Measurements from ENCODE around the gene LIN37.

Gene LIN37

DNA sequence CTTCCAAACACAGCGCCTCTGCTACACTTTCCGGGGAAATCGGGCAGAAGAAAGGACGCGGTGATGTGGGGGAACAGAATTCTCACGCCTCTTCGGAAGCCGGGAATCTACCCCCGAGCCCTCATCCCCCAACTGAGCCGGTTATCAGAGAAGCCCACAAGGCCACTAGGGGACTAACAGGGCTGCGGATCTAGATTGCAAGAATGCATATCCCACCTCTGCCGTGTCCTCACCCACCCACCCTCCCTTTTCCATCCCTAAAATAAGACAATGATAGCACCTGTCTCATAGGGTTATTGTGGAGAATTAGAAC, 7.2 kb upstream of the LIN37 start:
- Histone ChIP-seq H3K27ac (ENCODE audit: low read depth, low read length) (peak overlapping the region; percentile 59), H3K9ac (ENCODE audit: low read length) (no peak overlapping the region), H3K36me3 (ENCODE audit: control insufficient read depth, insufficient read depth, low read length) (peaks cover 19% of the 10 kb centered on the region), H3K27me3 (ENCODE audit: control insufficient read depth, insufficient read depth, low read length) (no peaks in the 10 kb centered on the region), H3K4me3 (ENCODE audit: low read length) (peak overlapping the region; percentile 77), H3K4me1 (ENCODE audit: control insufficient read depth, insufficient read depth, low read length) (peaks cover 11% of the 10 kb centered on the region)

DNA sequence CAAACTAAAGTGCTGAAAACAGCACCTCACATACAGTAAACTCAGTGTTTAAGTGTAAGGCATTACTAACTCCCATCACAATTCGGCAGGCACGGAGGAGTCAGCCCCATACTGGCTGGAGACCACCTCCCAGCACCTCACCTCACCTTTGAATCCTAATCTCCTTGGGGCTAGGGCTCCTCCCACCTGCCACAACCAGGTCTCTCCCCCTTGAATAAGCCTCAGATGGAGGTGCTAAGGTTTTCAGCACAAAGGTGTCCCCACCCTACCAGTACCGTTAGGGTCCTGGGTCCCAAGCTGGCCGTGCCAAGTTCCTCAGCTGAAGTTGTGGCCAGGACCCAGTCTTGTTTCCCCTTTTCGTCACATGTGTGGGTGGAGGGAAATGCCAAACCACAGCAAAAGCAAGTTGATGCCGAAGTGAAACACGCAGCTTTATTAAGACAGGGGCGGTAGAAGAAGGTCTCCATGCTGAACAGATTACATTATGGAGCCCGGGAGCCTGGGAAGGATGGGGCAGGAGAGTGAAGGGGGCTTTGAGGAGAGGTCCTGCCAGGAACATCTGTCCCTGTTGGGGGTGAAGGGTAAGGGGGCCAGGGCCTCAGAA, 6.2 kb upstream of the LIN37 start, which contains the start of gene IGFLR1:
Gene IGFLR1 (minus strand): TSS at position 332 of the 604 bp plus-strand sequence. CDS start 1,272 bp downstream, outside the sequence.
- Histone ChIP-seq H3K4me3 (ENCODE audit: low read length) (peak within 1 kb of the TSS; percentile 51), H3K4me1 (ENCODE audit: control insufficient read depth, insufficient read depth, low read length) (peaks cover 11% of the 10 kb centered on the region), H3K9ac (ENCODE audit: low read length) (no peak within 1 kb of the TSS), H3K27me3 (ENCODE audit: control insufficient read depth, insufficient read depth, low read length) (no peaks in the 10 kb centered on the region), H3K27ac (ENCODE audit: low read depth, low read length) (no peak within 1 kb of the TSS), H3K36me3 (ENCODE audit: control insufficient read depth, insufficient read depth, low read length) (peaks cover 17% of the 10 kb centered on the region)

DNA sequence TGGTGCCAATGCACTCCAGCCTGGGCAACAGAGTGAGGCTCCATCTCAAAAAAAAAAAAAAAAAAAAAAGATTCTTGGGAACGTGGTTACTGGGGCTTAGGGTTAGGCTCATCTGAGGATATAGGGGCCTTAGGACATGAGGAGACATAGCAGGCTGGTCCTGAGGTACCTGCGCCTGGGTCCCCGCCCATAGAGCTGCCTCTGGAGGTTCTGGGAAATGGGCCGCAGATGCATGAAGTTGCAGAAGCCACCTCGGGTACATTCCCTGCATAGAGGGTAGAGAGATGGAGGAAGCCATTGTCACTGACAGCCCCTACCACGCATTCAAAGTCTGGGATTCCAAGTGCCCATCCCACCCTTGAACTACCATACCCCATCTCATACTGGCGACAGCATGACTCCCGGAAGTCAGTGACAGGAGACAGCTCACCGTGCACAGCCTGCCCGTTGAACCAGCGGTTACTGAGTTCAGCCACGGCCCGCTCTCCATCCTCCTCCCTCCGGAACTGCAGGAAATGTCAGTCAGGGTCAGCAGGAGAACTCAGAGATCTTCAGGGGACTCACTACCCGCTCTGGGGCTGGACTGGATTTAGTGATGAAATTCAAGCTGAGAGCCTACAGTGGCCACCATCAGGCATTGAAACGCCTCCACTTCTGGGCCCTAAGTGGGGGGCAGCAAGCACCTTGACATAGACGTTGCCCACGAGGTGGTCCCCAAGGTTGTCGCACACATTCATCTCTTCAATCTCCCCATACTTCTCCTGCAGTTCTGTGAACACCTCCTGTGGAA, 4.5 kb upstream of the LIN37 start:
- Histone ChIP-seq H3K4me3 (ENCODE audit: low read length) (peak overlapping the region; percentile 86), H3K9ac (ENCODE audit: low read length) (peak overlapping the region; percentile 14), H3K36me3 (ENCODE audit: control insufficient read depth, insufficient read depth, low read length) (peaks cover 2% of the 10 kb centered on the region), H3K27me3 (ENCODE audit: control insufficient read depth, insufficient read depth, low read length) (no peaks in the 10 kb centered on the region), H3K27ac (ENCODE audit: low read depth, low read length) (peak overlapping the region; percentile 100), H3K4me1 (ENCODE audit: control insufficient read depth, insufficient read depth, low read length) (peaks cover 11% of the 10 kb centered on the region)

DNA sequence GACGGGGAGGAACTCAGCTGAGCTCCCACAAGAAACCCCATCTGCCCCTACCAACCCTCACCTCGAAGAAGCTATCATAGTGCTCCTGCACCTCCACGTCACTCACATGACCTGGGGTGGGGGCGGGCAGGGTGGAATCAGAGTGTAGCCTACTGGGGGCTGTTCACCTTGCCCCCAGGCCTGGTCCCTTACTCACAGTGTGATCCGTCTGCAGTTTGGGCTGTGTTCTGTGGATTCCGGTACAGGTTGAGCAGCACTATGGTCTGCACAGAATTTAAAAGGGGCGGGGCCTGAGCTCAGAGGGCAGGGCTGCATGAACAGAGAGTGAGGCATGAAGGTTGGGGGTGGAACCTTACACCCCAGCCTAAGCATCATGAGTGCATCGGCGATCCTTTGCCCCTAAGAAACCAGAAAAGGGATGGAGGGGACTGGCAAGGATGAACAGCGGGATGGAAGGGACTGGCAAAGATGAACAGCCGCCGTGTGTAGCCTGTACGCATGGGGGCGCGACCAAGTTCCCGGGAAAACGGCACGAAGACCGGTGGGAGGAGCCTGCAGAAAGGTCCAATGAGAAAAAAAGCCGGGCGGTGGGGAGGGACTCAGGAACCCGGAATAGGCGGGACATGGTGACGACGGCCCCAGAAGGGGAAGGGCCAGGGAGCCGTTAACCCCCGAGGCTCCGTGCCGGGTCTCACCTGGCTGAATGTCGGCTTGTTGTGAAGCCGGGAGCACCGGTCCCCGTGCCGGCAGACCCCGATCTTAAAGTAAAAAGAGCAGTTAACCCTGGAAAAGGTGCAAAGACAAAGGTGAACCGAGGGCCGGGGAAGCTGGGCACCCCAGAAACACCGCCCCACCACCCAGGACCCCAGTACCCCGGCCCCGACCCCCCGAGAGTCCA, 3.7 kb upstream of the LIN37 start:
- peaks cover 15% of the 10 kb centered on the region for H3K4me1 ChIP-seq (ENCODE audit: control insufficient read depth, insufficient read depth, low read length)

DNA sequence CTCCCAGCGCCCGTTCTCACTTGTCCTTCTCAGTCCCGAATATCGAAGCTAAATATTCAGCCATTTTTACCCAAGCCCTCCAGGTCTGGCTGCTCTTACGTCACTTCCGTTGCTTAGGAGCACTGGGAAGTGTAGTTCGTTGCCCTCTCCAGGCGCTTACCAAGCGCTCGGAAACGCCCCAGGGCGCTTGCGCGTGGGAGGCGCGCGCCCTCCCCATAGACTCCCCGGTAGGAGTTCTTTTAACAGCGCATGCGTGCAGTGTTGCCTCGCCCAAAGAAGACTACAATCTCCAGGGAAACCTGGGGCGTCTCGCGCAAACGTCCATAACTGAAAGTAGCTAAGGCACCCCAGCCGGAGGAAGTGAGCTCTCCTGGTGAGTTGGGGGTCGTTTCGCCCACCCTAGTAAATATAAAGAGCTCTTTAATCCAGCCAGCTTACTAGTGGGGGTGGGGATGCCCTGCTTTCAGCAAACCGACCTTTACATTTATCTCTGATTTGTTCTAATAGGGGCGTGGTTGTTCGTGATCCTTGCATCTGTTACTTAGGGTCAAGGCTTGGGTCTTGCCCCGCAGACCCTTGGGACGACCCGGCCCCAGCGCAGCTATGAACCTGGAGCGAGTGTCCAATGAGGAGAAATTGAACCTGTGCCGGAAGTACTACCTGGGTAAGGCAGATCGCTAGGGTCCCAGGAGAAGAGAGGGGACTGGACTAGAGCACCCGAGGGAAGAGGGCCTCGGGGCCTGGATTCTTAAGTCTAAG, 2.9 kb upstream of the LIN37 start, which contains the start of the genes PSENEN and U2AF1L4:
Gene PSENEN (plus strand): TSS at position 324 of the 759 bp plus-strand sequence. CDS start 280 bp downstream, at position 604.
Gene U2AF1L4 (minus strand): TSS at position 91 of the 759 bp plus-strand sequence. CDS start 27 bp downstream, at position 64.
- H3K4me1 ChIP-seq (ENCODE audit: control insufficient read depth, insufficient read depth, low read length) = peaks cover 17% of the 10 kb centered on the region

More for the DNA sequence above, 3.7 kb upstream of the LIN37 start:
- Histone ChIP-seq H3K4me3 (ENCODE audit: low read length) (peak overlapping the region; percentile 86), H3K27ac (ENCODE audit: low read depth, low read length) (peak overlapping the region; percentile 100), H3K9ac (ENCODE audit: low read length) (peak overlapping the region; percentile 75), H3K27me3 (ENCODE audit: control insufficient read depth, insufficient read depth, low read length) (no peaks in the 10 kb centered on the region), H3K36me3 (ENCODE audit: control insufficient read depth, insufficient read depth, low read length) (no peaks in the 10 kb centered on the region)

DNA sequence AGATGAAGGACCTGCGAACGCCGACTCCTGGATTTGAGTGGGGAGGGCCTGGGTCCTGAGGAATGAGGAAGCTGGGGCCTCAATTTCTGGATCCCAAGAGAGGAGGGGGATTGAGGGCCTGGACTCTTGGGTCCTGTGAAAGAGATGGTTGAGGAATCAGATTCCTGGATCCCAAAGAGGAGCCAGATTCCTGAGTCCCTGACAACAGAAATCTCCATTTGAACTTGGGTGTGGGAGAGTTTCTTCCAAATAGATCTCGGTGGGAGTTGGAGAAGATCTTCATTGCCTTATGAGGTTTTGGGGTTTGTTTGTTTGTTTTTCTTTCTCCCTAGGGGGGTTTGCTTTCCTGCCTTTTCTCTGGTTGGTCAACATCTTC, 2.3 kb upstream of the LIN37 start:
- H3K27me3 ChIP-seq (ENCODE audit: control insufficient read depth, insufficient read depth, low read length) = no peaks in the 10 kb centered on the region
- peaks cover 16% of the 10 kb centered on the region for H3K4me1 ChIP-seq (ENCODE audit: control insufficient read depth, insufficient read depth, low read length)
- peak overlapping the region; percentile 70 for H3K27ac ChIP-seq (ENCODE audit: low read depth, low read length)
- peak overlapping the region; percentile 81 for H3K4me3 ChIP-seq (ENCODE audit: low read length)
- H3K9ac ChIP-seq (ENCODE audit: low read length) = peak overlapping the region; percentile 40
- H3K36me3 ChIP-seq (ENCODE audit: control insufficient read depth, insufficient read depth, low read length) = no peaks in the 10 kb centered on the region

More for the DNA sequence above, 2.9 kb upstream of the LIN37 start, which contains the start of the genes PSENEN and U2AF1L4:
- peak within 1 kb of the TSS; percentile 75 for H3K9ac ChIP-seq (ENCODE audit: low read length)
- H3K36me3 ChIP-seq (ENCODE audit: control insufficient read depth, insufficient read depth, low read length) = no peaks in the 10 kb centered on the region
- peak within 1 kb of the TSS; percentile 100 for H3K27ac ChIP-seq (ENCODE audit: low read depth, low read length)
- H3K27me3 ChIP-seq (ENCODE audit: control insufficient read depth, insufficient read depth, low read length) = no peaks in the 10 kb centered on the region
- H3K4me3 ChIP-seq (ENCODE audit: low read length) = peak within 1 kb of the TSS; percentile 86

DNA sequence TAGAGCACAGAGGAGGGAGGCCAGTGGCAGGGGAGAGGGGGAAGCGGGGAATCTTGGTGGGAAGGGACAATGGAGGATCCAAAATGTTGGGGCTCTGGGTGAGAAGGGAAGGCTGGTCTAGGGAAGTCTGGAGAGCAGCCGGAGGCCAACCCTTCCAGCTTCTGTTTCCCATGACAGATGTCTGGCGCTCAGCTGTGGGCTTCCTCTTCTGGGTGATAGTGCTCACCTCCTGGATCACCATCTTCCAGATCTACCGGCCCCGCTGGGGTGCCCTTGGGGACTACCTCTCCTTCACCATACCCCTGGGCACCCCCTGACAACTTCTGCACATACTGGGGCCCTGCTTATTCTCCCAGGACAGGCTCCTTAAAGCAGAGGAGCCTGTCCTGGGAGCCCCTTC, 1.8 kb upstream of the LIN37 start:
- H3K4me1 ChIP-seq (ENCODE audit: control insufficient read depth, insufficient read depth, low read length) = peaks cover 15% of the 10 kb centered on the region
- H3K36me3 ChIP-seq (ENCODE audit: control insufficient read depth, insufficient read depth, low read length) = no peaks in the 10 kb centered on the region
- H3K9ac ChIP-seq (ENCODE audit: low read length) = no peak overlapping the region
- H3K27me3 ChIP-seq (ENCODE audit: control insufficient read depth, insufficient read depth, low read length) = no peaks in the 10 kb centered on the region
- no peak overlapping the region for H3K27ac ChIP-seq (ENCODE audit: low read depth, low read length)
- H3K4me3 ChIP-seq (ENCODE audit: low read length) = peak overlapping the region; percentile 81

DNA sequence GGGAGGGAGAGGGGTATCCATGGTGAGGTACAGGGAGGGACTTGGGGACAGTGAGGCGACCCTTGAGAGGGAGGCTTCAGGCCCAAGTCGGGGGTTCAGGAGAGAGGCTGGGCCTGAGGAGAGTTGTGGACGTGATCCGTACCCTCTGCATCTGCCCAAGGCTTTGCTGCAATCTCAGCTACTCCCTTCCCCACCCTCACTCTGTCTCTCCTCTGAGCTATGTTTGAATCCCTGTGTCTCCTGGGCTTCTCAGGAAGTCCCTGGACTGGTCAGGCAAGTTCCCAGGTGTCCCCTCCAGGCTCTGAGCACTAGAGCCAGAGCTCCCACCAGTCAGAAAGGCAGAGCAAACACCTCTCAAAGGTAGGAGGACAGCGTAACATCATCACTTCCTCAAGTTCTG, 1.8 kb downstream of the LIN37 start:
- Histone ChIP-seq H3K9ac (ENCODE audit: low read length) (no peak overlapping the region), H3K27me3 (ENCODE audit: control insufficient read depth, insufficient read depth, low read length) (no peaks in the 10 kb centered on the region), H3K36me3 (ENCODE audit: control insufficient read depth, insufficient read depth, low read length) (peaks cover 18% of the 10 kb centered on the region), H3K4me3 (ENCODE audit: low read length) (no peak overlapping the region), H3K4me1 (ENCODE audit: control insufficient read depth, insufficient read depth, low read length) (peaks cover 19% of the 10 kb centered on the region), H3K27ac (ENCODE audit: low read depth, low read length) (no peak overlapping the region)

DNA sequence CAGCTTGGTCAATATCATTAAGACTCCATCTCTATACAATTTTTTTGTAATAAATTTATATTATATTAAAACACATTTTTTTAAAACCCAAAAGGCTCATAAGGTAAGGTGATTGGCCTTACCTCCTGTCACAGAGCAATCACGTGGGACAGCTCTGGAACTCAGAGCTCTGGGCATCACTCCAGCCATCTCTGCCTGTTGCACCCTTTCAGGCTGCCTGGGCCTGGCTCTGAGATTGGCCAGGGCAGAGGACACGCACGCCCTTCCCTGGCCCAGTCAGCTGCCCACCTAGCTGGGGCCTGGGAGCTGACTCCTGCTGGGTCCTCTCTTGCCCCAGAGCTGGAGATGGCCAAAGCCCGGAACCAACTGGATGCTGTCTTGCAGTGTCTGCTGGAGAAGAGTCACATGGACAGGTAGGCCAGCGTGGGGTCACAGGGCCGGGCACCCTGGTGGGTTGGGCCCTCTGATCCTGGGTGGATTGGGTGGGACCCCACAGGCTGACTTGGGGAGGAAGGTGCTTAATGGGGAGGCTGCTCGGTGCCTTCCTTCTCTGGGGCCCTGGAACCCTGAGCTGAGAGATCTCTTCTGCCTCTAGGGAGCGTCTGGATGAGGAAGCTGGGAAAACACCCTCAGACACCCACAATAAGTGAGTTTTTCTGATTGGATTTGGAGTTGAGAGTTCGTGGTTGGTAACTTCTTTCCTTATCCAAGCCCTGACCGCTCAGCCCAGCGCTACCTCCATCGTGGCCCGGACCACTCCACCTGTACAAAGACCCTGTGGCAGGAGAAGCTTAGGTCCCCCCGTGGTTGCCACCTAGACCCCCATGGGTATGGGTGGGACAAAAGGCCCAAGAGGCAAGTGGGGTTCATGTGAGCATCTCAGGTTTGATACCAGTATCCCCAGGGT, 3.7 kb downstream of the LIN37 start:
- Histone ChIP-seq H3K27me3 (ENCODE audit: control insufficient read depth, insufficient read depth, low read length) (no peaks in the 10 kb centered on the region), H3K4me1 (ENCODE audit: control insufficient read depth, insufficient read depth, low read length) (peaks cover 18% of the 10 kb centered on the region), H3K36me3 (ENCODE audit: control insufficient read depth, insufficient read depth, low read length) (peaks cover 18% of the 10 kb centered on the region), H3K27ac (ENCODE audit: low read depth, low read length) (no peak overlapping the region), H3K4me3 (ENCODE audit: low read length) (no peak overlapping the region), H3K9ac (ENCODE audit: low read length) (no peak overlapping the region)

DNA sequence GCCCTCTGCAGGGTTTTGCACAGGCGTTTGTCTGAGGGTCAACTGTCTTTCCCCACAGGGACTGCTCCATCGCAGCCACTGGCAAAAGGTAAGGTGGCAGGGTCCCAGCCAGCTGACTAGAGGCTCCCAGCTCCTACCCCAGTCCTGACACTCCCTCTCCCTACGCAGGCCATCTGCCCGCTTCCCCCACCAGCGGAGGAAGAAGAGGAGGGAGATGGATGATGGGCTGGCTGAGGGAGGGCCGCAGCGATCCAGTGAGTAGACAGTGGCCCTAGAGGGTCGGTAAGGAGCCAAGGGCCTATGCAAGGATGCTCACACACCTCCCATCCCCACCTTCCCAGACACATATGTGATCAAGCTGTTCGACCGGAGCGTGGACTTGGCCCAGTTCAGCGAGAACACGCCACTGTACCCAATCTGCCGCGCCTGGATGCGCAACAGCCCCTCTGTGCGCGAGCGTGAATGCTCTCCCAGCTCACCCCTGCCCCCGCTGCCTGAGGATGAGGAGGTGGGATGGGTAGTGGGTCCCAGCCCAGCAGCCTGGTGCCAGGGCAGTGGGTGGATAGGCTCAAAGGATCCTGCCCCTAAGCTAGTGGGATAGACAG, 4.5 kb downstream of the LIN37 start:
- H3K9ac ChIP-seq (ENCODE audit: low read length) = no peak overlapping the region
- peaks cover 19% of the 10 kb centered on the region for H3K4me1 ChIP-seq (ENCODE audit: control insufficient read depth, insufficient read depth, low read length)
- no peaks in the 10 kb centered on the region for H3K27me3 ChIP-seq (ENCODE audit: control insufficient read depth, insufficient read depth, low read length)
- H3K4me3 ChIP-seq (ENCODE audit: low read length) = no peak overlapping the region
- H3K27ac ChIP-seq (ENCODE audit: low read depth, low read length) = no peak overlapping the region
- peaks cover 18% of the 10 kb centered on the region for H3K36me3 ChIP-seq (ENCODE audit: control insufficient read depth, insufficient read depth, low read length)

All from rectal smooth muscle tissue (tissue), 1 donor.